HepG2 (cell line): ENCODE results near the gene CXXC5. TPM values are rescaled to one million over a fixed set of nuclear protein-coding genes. Genes with fewer than 3 reads are reported as not detected.

ENCODE experiments used
- AKAP8 ChIP-seq: sonication (generic); formaldehyde crosslinking; IDR thresholded peaks from 2 replicates; pipeline ENCODE4 v1.5.1; 2020; ENCODE audit warnings: mild to moderate bottlenecking, missing genetic modification reagents
- GABPA ChIP-seq, 2 experiments: IDR thresholded peaks; 2 replicates each; pipeline ENCODE4 v1.6.1; 2011 to 2016; ENCODE audit warnings: low read depth in 2 of 2, low read length in 1 of 2, missing biosample characterization in 1 of 2, missing genetic modification characterization in 1 of 2
- JUNB ChIP-seq: sonication (generic); formaldehyde crosslinking; IDR thresholded peaks from 2 replicates; pipeline ENCODE4 v1.8.0; 2022; ENCODE audit warnings: missing genetic modification reagents, mild to moderate bottlenecking, borderline replicate concordance
- MIER3 ChIP-seq: IDR thresholded peaks from 2 replicates; pipeline ENCODE4 v1.6.1; 2016; ENCODE audit warnings: missing compliant biosample characterization, borderline replicate concordance
- TBP ChIP-seq: sonication (generic); formaldehyde crosslinking; IDR thresholded peaks from 2 replicates; pipeline ENCODE4 v1.5.0; 2020; ENCODE audit warnings: missing genetic modification reagents
- U2AF2 ChIP-seq: fragments of 200-400 bp; formaldehyde crosslinking; IDR thresholded peaks from 2 replicates; pipeline ENCODE4 v1.6.1; 2017; ENCODE audit warnings: low read depth, mild to moderate bottlenecking, low read length
- ZBTB21 ChIP-seq: sonication (generic); formaldehyde crosslinking; IDR thresholded peaks from 2 replicates; pipeline ENCODE4 v1.4.0; 2020; ENCODE audit warnings: missing genetic modification reagents
- ZBTB37 ChIP-seq: sonication (generic); formaldehyde crosslinking; IDR thresholded peaks from 2 replicates; pipeline ENCODE4 v1.4.0; 2020; ENCODE audit warnings: mild to moderate bottlenecking, missing genetic modification reagents
- ZFP36 ChIP-seq: fragments of 150-350 bp; IDR thresholded peaks from 2 replicates; pipeline ENCODE4 v1.6.1; 2018; ENCODE audit warnings: borderline replicate concordance, low read length, low read depth; ENCODE audit not compliant: partially characterized antibody
- ZNF235 ChIP-seq: sonication (generic); formaldehyde crosslinking; IDR thresholded peaks from 2 replicates; pipeline ENCODE4 v1.8.1; 2023; ENCODE audit warnings: mild to moderate bottlenecking, missing genetic modification reagents, borderline replicate concordance
- ZNF367 ChIP-seq: sonication (generic); formaldehyde crosslinking; IDR thresholded peaks from 2 replicates; pipeline ENCODE4 v1.4.0; 2020; ENCODE audit warnings: missing genetic modification reagents, borderline replicate concordance
- ZNF646 ChIP-seq: sonication (generic); formaldehyde crosslinking; IDR thresholded peaks from 2 replicates; pipeline ENCODE4 v1.9.0; 2021; ENCODE audit warnings: mild to moderate bottlenecking, missing genetic modification reagents
- ZUFSP ChIP-seq: sonication (generic); formaldehyde crosslinking; IDR thresholded peaks from 2 replicates; pipeline ENCODE4 v1.9.0; 2021; ENCODE audit warnings: missing genetic modification reagents, mild to moderate bottlenecking, borderline replicate concordance
- polyA plus RNA-seq, 8 experiments: library from polyadenylated mRNA; depleted of rRNA in 3 of 8; stranded (reverse) in 7 of 8; unstranded in 1 of 8; fragments of >200 nt; fragmentation: Illumina TruSeq in 4 of 8; extraction: Trizol in 4 of 8; gene quantifications; 2 replicates each; pipeline versions ENCODE4 v1.2.1 to v1.2.3, GENCODE V29; 2011 to 2016; ENCODE audit warnings: low read depth in 4 of 8, missing spikeins in 1 of 8, mixed read lengths in 1 of 8; ENCODE audit not compliant: insufficient read depth in 1 of 8
- total RNA-seq, 5 experiments: library from RNA; depleted of rRNA; stranded (reverse); fragments of >200 nt; fragmentation: Illumina TruSeq; extraction: Trizol; gene quantifications; 2 replicates each; pipeline ENCODE4 v1.2.3, GENCODE V29; 2016; ENCODE audit warnings: low read depth in 1 of 5
- TF ChIP-seq, protein P1 (sequence below): sonication (generic); formaldehyde crosslinking; IDR thresholded peaks from 2 replicates; pipeline ENCODE4 v1.5.0; 2020; ENCODE audit warnings: missing genetic modification reagents
- TF ChIP-seq, protein P2 (sequence below): sonication (generic); formaldehyde crosslinking; IDR thresholded peaks from 2 replicates; pipeline ENCODE4 v1.4.0; 2020; ENCODE audit warnings: missing genetic modification reagents

Gene CXXC5
- total and polyA plus RNA-seq, 2 of the 13 experiments (the other 11 are each of a cell fraction or from before 2014, with no cell fraction given) = 32.3 to 33.0 TPM

GRCh38 chr5:139651043-139651834 is 3.1 kb downstream of the CXXC5 start (continued):
- TF ChIP-seq ZUFSP (CRISPR knock-in tag) = no peak
- no peak for TF ChIP-seq U2AF2
- TF ChIP-seq ZFP36 = no peak
- TF ChIP-seq TBP (CRISPR knock-in tag) = no peak
- no peak for TF ChIP-seq ZNF235 (CRISPR knock-in tag)
- no peak for TF ChIP-seq AKAP8 (CRISPR knock-in tag)
- no peak for TF ChIP-seq ZNF646 (CRISPR knock-in tag)
- no peak for TF ChIP-seq GABPA (IDR thresholded peaks at IDR 0.05; ENCODE audit: low read depth, low read length)
- no peak for TF ChIP-seq GABPA (CRISPR knock-in tag; IDR thresholded peaks at IDR 0.05; ENCODE audit: low read depth)
- TF ChIP-seq, protein P1, sequence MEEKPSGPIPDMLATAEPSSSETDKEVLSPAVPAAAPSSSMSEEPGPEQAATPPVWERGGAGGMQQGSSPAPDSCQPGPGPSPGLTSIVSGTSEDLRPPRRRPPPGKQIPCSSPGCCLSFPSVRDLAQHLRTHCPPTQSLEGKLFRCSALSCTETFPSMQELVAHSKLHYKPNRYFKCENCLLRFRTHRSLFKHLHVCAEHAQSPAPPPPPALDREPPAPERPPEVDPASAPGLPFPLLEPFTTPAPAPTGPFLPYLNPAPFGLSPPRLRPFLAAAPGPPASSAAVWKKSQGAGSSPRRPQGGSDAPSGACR (CRISPR knock-in tag) = no peak
- no peak for TF ChIP-seq ZBTB37 (CRISPR knock-in tag)
- TF ChIP-seq ZNF367 = no peak
- TF ChIP-seq, protein P2, sequence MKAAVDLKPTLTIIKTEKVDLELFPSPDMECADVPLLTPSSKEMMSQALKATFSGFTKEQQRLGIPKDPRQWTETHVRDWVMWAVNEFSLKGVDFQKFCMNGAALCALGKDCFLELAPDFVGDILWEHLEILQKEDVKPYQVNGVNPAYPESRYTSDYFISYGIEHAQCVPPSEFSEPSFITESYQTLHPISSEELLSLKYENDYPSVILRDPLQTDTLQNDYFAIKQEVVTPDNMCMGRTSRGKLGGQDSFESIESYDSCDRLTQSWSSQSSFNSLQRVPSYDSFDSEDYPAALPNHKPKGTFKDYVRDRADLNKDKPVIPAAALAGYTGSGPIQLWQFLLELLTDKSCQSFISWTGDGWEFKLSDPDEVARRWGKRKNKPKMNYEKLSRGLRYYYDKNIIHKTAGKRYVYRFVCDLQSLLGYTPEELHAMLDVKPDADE = no peak
- TF ChIP-seq ZBTB21 (CRISPR knock-in tag) = no peak
- TF ChIP-seq MIER3 (CRISPR knock-in tag) = no peak
- no peak for TF ChIP-seq JUNB (CRISPR knock-in tag)
